NCI-H524 (cell line): ENCODE results near the gene MDN1.
"Not testable (repeated sequence)": the region's sequence is repeated elsewhere in the genome, so short reads cannot be mapped to it uniquely, and the experiment has no call there.

Source experiments
- DNase-seq, 2 experiments: peaks; one replicate each; lab custom pipeline; 2025; lab: John Stamatoyannopoulos, UW

The MDN1 gene

DNA sequence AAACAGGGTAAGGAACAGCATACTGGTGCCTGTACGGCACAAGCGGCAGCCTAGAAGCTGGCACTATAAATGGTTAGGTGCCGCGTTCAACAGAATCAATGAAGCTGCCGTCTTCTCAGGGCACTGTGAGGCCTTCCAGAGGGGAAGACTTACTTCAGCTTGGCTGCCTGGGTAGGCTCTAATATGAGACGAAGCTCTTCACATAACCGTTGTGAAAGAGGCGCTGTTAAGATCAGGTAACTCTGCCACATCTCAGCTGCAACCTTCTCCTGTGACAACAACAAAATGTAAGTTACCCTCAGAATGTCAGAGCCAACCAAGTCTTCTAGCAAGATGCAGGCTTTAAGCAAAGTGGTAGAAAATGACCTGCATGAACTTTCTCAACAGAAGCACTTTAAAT lies 169.0 kb downstream of the MDN1 start:
- DNase-seq, result no peak

DNA sequence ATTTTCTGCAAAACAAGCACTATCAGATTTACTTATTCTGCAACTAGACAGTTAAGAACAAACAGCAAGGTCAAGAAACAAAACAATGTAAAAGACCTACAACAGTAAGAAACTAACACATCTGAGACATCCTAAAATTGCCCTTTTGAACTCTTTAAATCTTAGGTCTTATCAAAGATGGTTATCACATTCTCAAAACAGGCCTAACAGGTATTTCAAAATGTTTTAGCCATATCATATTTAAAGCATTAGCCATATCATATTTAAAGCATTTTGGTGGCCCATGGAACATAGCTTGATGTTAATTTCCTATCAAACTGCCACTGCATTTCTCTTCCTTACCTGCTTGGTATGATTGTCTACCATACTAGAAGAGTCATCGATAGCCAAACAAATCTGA lies 169.9 kb downstream of the MDN1 start:
- DNase-seq, result no peak

DNA sequence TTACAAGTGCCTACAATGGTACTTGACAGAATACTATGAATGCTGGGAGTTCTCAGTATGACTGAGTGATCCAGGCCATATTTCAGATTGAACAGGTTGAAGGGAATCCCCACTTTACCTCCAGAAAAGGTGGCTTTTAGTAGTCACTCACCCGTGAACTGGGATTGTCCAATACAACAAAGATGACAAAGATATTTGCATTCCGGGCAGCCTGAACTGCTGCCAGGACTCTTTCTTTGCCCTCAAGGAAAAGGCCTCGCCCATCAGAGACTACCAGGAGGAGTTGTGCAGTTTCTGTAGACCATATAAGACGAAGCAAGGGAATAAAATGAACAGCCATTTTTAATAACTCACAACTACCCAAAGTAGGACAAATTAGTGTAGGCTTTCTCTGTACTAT lies 174.7 kb downstream of the MDN1 start:
- no peak for DNase-seq

DNA sequence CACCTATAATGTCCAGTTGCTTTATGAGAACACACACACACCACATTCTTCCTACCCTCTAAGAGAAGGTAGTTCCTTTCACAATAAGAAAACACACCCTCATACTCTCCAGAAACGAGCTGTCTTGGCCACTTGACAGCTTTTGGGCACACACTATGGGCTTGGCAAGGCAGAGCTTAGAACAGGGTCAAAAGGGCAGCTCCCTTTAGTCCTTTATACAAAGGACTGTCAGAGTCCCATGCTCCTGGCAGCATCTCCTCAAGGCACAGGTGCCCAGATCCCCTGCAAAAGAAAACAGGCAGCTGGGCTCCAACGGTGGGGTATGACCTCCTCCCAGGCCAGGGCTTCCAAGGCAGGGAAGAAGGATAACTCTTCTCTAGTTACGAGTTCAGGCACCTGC lies 176.2 kb downstream of the MDN1 start:
- DNase-seq, result no peak

DNA sequence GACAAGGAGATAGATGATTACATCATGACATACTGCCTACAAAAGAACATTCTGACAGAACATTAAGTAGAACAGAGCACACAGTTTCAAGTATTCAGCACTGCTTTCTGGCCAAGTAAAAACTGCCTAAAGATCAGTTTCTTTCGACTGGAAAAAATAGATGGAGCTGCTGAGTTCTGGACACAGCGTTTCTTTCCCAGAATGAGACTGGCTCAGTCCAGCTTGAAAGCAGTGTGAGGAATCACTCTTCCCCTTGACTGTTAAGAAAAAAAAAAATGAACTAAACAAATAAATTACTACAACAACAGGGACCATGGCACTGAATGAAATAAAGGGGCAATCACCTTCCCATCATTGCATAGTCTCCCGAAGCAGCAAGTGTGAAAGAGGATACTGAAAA lies 176.6 kb downstream of the MDN1 start:
- DNase-seq, result no peak

DNA sequence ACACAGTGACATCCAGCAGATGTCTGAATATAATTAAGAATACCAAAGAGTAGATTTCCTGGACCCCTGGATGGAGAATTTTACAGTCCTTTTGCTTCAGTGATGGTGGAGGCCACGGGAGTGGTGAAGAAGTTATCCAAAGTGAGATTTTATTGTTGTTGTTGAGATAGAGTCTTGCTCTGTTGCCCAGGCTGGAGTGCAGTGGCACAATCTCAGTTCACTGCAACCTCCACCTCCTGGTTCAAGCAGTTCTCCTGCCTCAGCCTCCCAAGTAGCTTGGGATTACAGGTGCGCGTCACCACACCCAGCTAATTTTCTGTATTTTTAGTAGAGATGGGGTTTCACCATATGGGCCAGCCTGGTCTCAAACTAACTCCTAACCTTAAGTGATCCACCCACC lies 178.0 kb downstream of the MDN1 start:
- not testable (repeated sequence) for DNase-seq

DNA sequence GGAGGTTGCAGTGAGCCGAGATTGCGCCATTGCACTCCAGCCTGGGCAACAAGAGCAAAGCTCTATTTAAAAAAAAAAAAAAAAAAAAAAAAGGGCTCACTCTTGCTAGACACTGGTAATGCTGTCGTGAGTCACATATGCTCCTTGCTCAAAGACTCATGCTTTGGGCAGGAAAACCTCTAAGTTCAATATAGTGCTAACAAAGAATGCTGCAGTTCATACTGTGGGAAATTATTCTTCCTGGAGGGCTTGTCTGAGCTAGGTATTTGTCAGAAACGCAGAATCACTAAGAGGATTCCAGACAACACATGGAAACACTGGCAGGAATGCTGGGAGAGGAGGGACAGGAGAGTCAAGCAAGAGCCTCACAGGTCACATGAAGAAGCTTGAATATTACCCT lies 178.8 kb downstream of the MDN1 start:
- DNase-seq, result no peak

DNA sequence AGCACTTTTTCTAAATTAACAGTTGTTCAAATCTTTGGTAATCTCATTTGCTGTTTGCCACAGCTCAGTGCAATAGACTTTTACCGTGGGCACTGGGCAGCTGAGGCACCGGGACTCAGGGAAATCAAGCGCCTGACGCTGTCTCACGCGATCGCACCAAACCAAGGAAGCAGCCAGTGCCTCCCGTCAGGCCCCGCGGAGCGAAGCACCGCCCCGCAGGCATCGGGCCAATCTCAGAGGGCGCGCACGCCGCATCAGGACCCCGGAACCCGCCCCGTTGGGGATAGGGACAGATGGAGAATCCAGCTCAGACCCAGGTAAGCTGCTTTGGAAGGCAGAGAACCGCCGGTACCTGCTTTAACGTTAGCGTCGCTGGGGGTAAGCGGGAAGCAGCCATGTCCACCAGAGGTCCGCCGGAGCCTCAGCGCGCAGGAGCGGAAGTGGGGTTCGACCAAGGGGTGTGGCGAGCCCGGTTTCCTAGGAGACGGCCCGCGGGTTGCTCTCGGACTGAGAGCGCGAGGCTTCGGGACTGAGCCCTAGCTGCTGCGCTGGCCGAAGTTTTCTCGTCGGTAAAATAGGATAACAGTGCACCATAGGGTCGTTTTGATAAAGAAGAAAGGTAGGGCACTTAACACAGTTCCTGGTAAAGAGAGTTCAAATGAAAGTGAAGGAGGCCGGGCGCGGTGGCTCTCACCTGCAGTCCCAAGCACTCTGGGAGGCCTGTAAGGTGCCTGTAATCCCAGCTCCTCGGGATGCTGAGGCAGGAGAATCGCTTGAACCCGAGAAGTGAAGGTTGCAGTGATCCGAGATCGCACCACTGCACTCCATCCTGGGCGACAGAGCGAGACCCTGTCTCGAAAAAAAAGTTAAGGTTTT lies 181.0 kb downstream of the MDN1 start, which contains the start of gene LYRM2:
TSS of gene LYRM2 (minus strand) at position 428 of the 876 bp plus-strand sequence. CDS start at position 397, 31 bp downstream.
- DNase-seq, result peak; percentile 77 to 89

DNA sequence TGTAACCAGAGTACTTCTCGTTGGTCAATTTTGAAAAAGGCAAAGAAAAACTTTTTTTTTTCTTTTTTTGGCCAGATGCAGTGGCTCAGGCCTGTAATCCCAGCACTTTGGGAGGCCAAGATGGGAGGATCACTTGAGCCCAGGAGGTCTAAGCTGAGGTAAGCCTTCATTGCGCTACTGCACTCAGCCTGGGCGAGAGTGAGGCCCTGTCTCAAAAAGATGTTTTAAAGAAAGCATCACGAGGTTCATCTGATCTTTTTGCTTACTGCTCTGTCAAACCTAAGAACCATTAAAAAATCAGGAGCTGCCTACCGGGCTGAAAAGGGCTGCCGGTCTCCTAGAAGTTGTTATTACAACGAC lies 181.7 kb downstream of the MDN1 start:
- DNase-seq, result no peak

DNA sequence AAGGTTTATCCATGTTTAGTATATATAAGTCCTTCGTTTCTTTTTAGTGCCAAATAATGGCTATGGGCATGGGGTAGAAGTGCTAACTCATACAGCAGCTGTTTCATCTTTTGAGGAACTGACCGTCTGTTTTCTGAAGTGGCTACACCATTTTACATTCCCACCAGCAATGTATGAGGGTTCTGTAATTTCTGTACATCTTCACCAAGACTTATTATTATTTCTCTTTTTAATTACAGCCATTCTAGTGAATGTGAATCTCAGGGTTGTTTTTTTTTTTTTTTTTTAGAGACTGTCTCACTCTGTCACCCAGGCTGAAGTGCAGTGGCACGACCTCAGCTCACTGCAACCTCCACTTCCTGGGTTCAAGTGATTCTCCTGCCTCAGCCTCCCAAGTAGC lies 183.2 kb downstream of the MDN1 start:
- not testable (repeated sequence) for DNase-seq

DNA sequence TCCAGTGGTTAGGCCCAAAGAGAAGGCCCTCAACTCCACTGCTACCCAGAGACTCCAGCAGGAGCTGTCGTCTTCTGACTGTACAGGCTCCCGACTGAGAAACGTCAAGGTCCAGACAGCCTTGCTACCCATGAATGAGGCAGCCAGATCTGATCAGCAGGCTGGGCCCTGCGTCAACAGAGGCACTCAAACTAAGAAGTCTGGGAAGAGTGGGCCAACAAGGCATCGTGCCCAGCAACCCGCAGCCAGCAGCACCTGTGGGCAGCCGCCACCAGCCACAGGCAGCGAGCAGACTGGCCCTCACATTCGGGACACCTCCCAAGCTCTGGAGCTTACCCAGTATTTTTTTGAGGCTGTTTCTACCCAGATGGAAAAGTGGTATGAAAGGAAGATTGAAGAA lies 189.1 kb downstream of the MDN1 start:
- no peak for DNase-seq

DNA sequence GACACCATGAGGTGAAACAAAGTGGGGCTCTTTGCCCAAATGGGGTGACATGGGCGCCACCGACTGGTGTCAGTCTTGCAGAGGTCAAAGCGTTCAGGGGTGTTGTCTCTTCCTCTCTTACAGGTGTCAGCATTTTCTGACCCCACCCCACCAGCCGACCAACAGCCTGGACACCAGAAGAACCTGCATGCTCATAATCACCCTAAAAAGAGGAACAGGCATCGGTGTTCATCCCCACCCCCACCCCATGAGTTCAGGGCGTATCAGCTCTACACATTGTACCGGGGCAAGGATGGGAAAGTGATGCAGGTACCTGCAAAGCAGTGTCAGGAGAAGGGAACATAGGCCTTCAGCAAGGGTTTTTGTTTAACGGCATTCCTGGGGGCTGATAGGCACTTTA lies 195.8 kb downstream of the MDN1 start:
- no peak for DNase-seq

DNA sequence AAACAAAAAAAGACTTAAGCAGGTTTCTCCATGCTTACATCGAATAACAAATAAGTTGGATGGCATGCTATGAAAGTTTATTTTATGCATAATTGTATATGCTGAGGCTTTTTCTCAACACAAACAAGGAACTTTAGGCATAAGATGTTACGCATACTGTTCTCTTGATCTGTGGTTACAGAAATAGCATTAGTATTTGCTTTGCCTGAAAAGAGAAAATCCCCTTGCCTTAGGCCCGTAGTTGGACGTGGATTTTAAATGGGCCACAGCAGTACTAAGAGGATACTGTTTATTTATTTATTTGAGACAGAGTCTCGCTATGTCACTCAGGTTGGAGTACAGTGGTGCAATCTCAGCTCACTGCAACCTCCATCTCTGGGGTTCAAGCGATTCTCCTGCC lies 200.0 kb downstream of the MDN1 start:
- DNase-seq, result no peak

DNA sequence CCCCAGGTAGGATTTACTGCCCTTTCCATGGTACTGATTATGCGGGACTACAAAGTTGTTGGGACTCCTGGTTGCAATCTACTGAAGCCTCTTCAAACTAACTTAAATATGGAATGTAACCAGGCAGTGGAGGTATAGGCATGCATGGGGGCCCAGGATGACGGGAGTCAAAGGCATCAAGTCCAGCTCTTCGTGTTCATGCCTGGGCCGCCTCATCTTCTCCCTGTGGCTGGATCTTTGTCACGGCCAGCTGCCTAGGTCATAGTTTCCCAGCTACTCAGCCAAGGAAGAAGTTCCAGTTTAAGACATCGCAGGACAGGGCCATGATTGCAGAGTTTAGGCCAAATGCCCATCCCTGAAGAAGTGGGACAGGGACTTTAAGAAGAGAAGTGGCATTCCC lies 201.6 kb downstream of the MDN1 start:
- no peak for DNase-seq

DNA sequence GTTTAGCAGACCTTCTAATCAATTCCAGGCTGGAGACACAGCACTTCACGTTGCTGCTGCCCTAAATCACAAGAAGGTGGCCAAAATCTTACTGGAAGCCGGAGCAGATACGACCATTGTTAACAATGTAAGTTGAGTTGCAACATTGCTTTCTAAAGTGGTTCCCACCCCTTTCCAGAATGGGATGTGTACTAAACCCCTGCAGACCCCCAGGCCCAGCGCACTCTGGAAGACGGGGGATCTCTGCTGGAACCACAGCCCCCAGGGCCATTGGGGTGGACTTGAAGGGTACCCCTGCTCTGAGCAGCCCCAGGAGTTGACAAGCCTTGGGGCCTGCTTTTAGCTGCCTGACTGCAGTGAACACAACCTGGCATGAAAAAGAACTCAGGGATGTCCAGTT lies 203.1 kb downstream of the MDN1 start:
- no peak for DNase-seq

DNA sequence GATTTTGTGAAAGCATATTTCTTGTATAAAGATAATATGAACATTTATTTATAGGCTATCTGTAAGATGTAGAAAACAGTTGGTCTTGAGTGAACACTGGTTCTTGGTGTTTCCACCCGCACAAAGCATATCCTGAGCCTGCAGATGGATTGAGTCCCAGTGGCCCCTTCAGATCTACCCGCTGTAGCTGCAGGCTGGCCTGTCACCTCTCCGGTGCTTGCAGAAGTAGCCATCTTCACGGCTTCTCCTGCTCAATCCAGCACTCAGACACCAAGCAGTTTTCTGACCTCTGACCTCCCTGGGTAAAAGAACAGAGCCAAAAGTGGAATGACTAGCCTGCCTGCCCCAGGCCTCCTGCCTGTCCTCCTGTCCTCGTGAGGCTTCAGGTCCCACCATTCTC lies 203.7 kb downstream of the MDN1 start:
- DNase-seq, result no peak

DNA sequence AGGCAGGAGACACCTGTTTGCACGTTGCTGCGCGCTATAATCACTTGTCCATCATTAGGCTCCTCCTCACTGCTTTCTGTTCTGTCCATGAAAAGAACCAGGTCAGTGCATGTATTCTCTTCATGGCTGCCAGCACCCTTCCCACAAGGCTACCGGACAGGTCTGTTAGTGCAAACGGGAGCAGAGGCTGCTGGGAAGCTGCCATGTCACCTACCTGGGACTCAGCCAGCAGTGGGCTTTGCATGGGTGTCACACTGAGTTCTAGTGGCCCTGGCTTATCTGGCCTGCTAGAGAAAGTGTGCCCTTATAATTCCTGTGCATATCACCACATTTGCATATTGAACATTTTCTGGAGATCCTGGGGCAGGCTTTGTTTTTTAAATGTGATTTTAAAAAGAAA lies 205.8 kb downstream of the MDN1 start:
- DNase-seq, result no peak

DNA sequence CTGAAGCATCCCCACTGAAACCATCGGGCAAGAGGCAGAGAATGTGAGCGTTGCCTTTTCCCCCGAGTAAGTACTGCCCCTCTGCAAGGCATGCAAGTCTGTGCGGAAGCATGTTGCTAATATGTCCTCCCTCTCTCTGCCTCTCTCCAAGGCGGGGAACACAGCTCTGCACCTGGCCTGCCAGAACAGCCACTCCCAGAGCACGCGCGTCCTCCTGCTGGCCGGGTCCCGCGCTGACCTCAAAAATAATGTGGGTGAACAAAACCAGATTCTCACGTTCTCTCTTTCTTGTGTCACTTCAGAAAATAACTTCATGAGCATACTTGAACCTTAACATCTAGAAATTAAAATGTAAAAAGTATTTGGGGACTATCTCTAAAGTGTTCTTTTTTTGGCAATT lies 207.5 kb downstream of the MDN1 start:
- DNase-seq, result no peak

DNA sequence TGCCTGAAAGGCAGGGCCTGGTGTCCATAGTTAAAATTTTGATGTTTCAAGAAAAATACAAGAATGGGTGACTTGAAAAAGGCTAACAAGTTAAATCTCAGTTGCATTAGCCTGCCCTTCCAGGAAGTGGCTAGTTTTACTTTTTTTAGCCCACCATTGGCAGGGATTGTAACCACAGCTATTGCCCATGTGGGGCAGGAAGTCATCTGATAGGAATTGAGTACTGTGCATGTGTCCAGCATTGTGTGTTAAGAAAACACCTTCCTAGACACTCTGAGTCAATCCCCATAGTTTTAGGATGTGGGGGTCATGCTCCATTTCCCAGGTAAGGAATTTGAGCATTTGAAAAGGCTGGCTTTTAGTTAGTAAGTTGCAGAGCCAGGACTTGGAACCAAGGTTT lies 207.9 kb downstream of the MDN1 start:
- no peak for DNase-seq

DNA sequence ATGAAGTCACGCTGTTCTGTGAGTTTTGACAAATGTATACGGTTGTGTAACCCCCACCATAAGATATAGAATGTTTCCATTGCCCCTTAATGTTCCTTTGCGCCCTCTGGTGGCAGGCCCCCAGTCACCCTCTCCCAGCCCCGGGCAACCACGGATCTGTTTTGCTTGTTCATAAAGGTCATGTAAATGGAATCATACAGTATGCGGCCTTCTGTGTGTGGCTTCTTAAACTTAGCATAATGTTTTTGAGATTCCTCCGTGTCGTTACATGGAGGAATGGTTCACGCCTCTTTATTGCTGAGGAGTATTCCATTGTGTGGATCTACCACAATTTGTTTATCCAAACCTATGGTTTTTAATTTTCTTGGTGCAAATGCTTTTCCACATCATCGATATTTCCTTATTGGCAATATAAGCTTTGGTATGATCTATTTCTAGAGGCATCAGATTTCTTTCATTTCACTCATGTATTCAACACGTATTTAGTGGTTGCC lies 209.4 kb downstream of the MDN1 start:
- DNase-seq, result peak in 1 of 2 experiments; percentile 36

DNA sequence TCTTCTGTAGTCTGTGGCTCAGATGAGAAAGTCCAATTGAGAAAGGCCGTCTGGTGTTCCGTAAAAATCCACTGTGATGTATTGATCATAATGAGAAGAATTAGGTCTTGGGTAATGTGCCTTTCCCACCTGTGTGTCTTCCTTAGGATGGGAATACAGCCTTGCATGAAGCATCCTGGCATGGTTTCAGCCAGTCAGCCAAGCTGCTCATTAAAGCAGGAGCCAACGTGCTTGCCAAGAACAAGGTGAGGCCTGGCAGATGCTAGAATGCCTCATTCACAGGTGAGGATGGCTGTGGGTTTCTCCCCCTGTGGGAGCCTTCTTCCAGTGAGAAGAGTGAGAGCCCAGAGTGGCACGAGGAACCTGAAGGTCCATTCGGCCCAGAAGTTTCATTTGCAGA lies 213.7 kb downstream of the MDN1 start:
- DNase-seq, result no peak

DNA sequence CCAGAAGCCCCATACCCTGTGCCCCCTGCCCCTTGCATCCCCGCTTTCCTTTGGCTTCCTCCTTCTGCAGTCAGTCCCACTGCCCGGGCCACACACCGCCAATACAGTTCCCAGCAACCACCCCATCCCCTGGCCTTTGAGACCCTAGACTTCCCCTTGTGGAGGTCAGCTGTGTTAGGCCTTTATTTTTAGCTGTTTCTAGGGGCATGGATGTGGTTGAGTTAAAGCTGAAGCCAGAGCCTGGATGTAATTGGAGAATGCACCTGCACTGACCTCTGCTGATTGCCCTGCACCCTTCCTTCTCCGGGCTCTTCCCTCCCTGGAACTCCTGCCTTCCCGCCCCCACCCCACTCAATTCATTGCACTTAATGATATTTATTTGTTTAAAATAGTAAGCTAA lies 214.9 kb downstream of the MDN1 start:
- DNase-seq, result no peak

DNA sequence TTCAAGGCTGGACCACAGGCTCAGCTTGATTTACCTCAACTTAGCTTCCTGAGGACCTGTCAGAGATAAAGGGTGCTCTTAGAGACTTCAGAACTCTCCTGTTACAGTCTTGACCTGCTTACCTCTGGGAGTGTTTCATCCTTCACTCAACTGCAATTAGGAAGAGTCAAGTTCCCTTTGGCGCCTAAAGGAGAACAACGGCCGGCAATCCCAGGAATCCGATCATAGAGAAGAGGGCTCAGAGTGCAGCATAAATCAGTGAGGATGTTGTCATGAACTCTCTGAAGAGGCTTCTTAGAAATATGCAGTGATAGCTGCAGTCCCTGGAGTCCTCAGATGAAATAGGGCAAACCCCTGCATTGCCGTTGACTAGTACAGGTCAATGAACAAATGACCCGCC lies 217.4 kb downstream of the MDN1 start:
- no peak for DNase-seq

DNA sequence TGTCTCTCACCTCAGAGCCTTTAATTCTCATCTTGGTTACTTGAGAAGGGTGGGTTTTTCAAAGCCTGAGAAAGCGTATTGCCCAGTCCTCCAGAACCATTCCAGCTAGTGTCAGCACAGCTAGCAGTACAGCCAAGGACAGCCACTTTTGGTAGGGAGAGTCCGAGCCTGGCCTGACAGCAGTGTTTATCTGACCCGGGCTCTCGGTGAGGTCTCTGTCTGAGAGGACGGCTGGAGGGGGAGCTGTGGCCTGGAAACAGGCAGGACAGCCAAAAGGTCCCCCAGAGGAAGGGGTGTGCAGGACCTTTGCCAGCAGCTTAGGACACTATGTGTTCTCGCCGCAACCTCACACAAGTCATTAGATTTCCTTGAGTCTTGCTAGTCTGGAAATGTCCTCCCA lies 219.9 kb downstream of the MDN1 start:
- no peak for DNase-seq
